Measurements from ENCODE around the gene NOBOX.
"Not testable (repeated sequence)": the region's sequence is repeated elsewhere in the genome, so short reads cannot be mapped to it uniquely, and the experiment has no call there.

DNA sequence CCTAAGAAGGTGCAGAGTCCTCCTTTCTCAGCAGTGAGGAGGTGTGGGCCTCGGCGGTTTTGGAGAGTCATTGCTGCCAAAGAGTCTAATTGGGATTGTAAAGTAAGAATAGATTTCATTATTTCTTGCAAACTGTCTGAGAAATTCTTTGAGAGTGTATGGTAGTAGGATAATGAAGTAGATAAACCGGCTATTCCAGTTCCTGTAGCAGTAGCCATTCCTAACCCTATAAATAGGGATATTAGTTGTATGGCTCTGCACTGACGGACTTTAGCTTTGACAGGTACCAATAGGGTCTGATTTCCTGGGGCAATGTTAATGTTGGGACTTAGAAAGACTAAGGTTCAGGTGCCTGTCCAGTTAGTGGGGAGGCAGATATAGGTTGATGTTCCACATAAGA, 15.4 kb upstream of the NOBOX start:
- TF ChIP-seq, protein P1, sequence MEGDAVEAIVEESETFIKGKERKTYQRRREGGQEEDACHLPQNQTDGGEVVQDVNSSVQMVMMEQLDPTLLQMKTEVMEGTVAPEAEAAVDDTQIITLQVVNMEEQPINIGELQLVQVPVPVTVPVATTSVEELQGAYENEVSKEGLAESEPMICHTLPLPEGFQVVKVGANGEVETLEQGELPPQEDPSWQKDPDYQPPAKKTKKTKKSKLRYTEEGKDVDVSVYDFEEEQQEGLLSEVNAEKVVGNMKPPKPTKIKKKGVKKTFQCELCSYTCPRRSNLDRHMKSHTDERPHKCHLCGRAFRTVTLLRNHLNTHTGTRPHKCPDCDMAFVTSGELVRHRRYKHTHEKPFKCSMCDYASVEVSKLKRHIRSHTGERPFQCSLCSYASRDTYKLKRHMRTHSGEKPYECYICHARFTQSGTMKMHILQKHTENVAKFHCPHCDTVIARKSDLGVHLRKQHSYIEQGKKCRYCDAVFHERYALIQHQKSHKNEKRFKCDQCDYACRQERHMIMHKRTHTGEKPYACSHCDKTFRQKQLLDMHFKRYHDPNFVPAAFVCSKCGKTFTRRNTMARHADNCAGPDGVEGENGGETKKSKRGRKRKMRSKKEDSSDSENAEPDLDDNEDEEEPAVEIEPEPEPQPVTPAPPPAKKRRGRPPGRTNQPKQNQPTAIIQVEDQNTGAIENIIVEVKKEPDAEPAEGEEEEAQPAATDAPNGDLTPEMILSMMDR (IDR thresholded peaks at IDR 0.05; ENCODE audit: low read depth, low read length, poor library complexity, severe bottlenecking), result not testable (repeated sequence)
- not testable (repeated sequence) for TF ChIP-seq EZH2phosphoT487 (IDR thresholded peaks at IDR 0.05; ENCODE audit: borderline replicate concordance, low read length)

All from DOHH2 (cell line).